ENCODE measurements around the gene MMD2.
"Not testable (repeated sequence)": the region's sequence is repeated elsewhere in the genome, so short reads cannot be mapped to it uniquely, and the experiment has no call there.

DNA sequence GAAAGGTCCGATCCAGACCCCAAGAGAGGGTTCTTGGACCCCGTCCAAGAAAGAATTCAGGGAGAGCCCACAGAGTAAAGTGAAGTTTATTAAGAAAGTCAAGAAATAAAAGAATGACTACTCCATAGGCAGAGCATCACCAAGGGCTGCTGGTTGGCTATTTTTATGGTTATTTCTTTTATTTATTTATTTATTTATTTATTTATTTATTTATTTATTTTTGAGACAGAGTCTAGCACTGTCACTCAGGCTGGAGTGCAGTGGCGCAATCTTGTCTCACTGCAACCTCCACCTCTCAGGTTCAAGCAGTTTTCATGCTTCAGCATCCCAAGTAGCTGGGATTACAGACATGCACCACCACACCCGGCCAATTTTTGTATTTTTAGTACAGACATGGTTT lies 65.8 kb downstream of the MMD2 start:
- TF ChIP-seq E2F1 (CRISPR knock-in tag; IDR thresholded peaks at IDR 0.05); IRF1 (CRISPR knock-in tag; IDR thresholded peaks at IDR 0.05); IRF2 (CRISPR knock-in tag; IDR thresholded peaks at IDR 0.05; ENCODE audit: borderline replicate concordance, low read depth); NR2C2 (CRISPR knock-in tag; IDR thresholded peaks at IDR 0.05): not testable (repeated sequence)
- TF ChIP-seq, protein P1, sequence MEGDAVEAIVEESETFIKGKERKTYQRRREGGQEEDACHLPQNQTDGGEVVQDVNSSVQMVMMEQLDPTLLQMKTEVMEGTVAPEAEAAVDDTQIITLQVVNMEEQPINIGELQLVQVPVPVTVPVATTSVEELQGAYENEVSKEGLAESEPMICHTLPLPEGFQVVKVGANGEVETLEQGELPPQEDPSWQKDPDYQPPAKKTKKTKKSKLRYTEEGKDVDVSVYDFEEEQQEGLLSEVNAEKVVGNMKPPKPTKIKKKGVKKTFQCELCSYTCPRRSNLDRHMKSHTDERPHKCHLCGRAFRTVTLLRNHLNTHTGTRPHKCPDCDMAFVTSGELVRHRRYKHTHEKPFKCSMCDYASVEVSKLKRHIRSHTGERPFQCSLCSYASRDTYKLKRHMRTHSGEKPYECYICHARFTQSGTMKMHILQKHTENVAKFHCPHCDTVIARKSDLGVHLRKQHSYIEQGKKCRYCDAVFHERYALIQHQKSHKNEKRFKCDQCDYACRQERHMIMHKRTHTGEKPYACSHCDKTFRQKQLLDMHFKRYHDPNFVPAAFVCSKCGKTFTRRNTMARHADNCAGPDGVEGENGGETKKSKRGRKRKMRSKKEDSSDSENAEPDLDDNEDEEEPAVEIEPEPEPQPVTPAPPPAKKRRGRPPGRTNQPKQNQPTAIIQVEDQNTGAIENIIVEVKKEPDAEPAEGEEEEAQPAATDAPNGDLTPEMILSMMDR (IDR thresholded peaks at IDR 0.05) = not testable (repeated sequence)
- TF ChIP-seq, protein P2, sequence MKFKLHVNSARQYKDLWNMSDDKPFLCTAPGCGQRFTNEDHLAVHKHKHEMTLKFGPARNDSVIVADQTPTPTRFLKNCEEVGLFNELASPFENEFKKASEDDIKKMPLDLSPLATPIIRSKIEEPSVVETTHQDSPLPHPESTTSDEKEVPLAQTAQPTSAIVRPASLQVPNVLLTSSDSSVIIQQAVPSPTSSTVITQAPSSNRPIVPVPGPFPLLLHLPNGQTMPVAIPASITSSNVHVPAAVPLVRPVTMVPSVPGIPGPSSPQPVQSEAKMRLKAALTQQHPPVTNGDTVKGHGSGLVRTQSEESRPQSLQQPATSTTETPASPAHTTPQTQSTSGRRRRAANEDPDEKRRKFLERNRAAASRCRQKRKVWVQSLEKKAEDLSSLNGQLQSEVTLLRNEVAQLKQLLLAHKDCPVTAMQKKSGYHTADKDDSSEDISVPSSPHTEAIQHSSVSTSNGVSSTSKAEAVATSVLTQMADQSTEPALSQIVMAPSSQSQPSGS (CRISPR knock-in tag; IDR thresholded peaks at IDR 0.05; ENCODE audit: borderline replicate concordance, low read depth) = not testable (repeated sequence)

All from WTC11 (cell line).